AG09319 (cell line): ENCODE results near the gene POU6F1.

Experiments used
- DNase-seq: peaks from one replicate; pipeline ENCODE4 v3.0.0-alpha.2; 2010; ENCODE audit warnings: low read depth; ENCODE audit errors: extremely low read depth
- CTCF ChIP-seq: IDR thresholded peaks from 2 replicates; pipeline ENCODE4 v1.5.1; 2011; ENCODE audit warnings: low read depth, mild to moderate bottlenecking, inconsistent platforms, low read length, moderate library complexity

Gene POU6F1

DNA sequence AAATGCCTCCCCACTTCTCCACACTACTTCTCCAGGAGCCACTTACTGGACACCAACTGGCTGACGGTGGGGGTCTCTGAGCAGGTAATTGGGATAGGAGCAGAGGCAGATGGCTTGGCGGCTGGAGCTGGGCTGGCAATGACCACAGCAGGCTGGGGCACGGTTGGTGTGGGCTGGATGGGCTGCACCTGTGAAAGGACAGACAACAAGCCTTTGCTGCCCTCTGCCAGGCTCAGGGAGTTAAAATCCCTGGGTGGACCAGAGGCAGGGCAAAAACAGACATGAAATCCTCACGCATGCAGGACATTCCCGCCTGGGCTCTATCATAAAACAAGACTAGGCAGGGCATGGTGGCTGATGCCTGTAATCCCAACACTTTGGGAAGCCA, 25.6 kb downstream of the POU6F1 start:
- no peak for TF ChIP-seq CTCF
- DNase-seq = no peak

DNA sequence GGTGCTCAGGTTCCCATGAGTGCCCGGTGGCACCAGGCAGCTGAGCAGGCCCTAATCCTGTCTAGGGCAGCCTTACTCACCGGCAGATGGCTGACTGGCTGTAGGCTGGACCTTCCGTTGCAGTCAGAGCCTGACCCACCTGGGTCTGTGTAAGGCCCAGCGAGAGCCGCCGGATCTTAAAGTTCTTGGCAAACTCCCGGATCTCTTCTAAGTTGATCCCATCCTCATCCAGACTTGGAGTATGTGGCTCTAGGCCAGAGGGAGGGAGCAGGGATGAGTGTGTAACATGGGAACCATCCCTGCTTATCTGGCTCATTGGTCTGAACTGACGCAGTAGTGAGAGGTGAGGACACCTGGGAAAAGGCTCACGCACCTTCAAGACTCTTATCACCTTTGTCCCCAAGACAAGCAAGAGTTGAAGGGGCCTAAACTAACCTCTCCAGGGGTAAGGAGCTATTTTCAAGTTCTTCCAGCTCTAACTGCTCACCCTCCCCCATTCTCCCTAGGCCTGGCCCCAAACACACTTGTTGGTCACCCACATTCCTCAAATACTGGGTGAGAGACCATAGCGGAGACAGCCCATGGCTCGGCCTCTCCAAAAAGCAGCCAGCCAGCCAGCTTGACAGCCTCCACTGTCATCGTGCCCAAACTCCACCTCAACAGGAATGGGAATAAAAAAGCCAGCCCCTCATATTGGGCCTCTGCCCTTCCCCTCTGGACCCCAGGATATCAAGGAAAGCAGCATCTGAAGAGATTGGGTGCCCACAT, 26.2 kb downstream of the POU6F1 start:
- no peak for TF ChIP-seq CTCF
- no peak for DNase-seq

DNA sequence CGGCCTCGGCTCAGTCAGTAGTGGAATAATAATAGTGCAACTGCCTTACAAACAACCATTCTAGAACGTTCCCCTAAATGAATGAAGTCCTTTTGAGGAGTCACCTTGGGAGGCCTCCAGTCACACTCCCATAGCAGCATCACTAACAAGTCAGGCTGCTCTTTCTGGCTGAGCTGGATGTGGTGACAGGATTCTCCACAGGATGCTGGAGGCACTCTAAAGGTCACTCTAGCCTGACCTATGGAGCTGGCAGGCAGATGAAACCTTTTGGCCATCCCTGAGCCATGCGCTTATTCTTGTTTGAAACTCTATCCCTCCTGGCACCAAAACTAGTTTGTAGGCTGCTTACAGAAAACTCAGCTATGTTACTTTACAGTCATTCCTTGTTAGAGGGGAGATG, 27.0 kb downstream of the POU6F1 start:
- DNase-seq = no peak
- no peak for TF ChIP-seq CTCF

GRCh38 chr12:51189790-51190355, 28.0 kb downstream of the POU6F1 start:
- no peak for TF ChIP-seq CTCF
- no peak for DNase-seq

DNA sequence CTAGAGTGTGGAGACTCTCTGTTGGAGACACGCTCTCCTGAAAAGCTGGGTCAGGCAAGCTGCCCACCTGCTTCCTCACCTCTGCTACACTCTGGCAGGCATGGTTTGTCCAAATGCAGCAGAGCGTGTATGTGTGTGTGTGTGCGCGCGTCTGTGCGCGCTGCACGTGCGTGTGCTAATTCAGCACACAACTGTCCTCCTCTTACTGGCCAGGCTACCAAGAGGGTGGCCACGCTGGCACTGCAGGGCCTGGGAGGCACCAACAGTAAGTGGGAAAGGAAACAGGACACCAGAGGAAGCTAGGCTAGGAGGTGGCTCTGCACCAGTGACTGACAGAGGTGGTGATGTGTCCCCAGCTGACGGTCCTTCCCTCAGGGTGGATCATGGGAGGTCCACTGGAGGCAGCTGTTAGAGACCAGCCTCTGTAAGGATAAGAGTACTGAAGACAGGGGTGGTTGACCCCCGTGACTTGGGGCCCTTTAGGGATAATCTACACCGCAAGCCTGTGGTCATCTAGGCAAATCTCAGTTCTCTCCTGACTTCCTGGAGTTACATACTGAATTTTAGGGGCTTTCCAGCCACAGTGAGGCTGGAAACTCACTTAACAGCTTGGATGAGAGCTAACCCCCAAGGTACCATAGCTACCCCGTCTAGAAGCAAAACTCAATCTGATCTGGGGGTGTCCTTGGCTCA, 29.4 kb downstream of the POU6F1 start:
- TF ChIP-seq CTCF = no peak
- DNase-seq = no peak

DNA sequence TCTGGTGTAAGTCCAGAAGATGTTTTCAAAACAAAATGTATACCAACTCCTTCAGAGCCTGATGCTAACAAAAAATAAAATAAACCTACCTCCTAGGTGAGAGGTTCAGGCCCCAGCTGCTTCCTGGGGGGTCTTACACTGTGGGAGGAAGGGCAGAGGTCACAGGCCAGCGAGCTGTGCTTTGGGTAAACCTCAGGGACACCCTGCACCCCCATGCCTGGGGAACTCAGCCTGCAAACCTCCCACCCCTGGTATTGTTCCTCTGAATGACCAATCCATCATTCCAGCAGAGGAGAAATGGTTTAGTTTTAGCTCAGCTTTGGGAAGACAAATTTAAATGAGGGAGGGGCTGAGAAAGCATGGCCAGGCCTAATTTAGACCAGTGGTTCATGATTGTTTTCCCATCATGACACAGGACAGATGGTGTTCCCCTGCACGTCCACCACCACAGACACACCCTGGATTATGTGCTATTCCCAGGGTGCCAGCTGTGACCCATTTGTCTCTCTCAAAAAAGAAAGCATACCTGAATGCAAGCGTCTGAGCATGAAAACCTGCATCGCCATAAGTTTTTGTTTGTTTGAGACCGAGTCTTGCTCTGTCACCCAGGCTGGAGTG, 30.4 kb downstream of the POU6F1 start:
- no peak for TF ChIP-seq CTCF
- no peak for DNase-seq

DNA sequence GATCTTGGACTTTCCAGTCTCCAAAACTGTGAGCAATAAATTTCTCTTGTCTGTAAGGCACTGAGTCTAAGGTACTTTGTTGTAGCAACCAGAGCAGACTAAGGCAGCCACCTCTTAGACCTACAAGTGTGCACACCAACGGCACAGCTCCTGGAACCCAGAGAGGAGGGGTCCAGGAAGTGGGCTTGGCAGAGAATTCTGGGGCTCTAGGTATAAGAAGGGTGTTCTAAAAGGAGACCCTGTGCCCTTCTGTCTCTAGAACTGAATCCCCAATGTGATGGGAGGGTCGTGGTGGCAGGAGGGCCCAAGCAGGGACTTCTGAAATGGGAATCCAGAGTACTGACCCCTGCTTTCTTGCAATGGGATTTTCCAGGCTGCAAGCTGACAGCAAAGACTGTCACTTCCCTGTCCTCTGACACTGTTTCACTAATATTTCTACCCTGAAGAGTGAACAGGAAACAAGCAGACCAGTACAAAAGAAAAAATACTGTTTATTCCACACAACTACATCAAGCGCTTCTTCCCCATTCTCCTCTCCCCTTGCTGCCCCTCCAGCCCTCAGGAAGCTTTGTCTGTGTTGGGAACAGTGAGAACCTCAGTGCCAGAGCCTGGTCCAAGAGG, 31.3 kb downstream of the POU6F1 start:
- DNase-seq = no peak
- no peak for TF ChIP-seq CTCF
